HepG2 (cell line): ENCODE data around the gene IRF6. TPM values are rescaled to one million over a fixed set of nuclear protein-coding genes. Genes with fewer than 3 reads are reported as not detected.

Source experiments
- ATAC-seq: fragments of 200-7000 bp; cut with Tn5 transposase; 3 replicates; pipeline ENCODE4 v1.9.1; 2020; ENCODE audit warnings: mild to moderate bottlenecking, moderate library complexity
- BruUV-seq: library from RNA; stranded (reverse); fragments of 400-500 nt; replicated peaks from 2 replicates; lab custom pipeline; 2021; lab: Mats Ljungman, UMichigan
- CTCF ChIA-PET: fragments of 300-600 bp; formaldehyde crosslinking; extraction: SDS; loops from one replicate; lab custom pipeline; 2021; ENCODE audit warnings: low total read pairs, inconsistent platforms, low intra/inter-chr PET ratio; lab: Yijun Ruan, JAX
- POLR2A ChIA-PET: fragments of 350-600 bp; sonication (Branson Sonifier 250); formaldehyde crosslinking; loops from one replicate; lab custom pipeline; 2020; ENCODE audit warnings: antibody characterized with exemption, inconsistent platforms; lab: Yijun Ruan, JAX
- DNase-seq: peaks from one replicate; pipeline ENCODE4 v3.0.0-alpha.2; 2015; ENCODE audit warnings: low spot score
- FAIRE-seq: peaks from 3 replicates; lab custom pipeline; 2011; peaks lifted over from hg19 to GRCh38; lab: Jason Lieb, UNC
- H2AFZ ChIP-seq: one replicate; pipeline ENCODE4 v1.6.1; 2011; ENCODE audit warnings: low read length, inconsistent platforms
- H3K27ac ChIP-seq: fragments of 300-600 bp; 3 replicates; pipeline ENCODE4 v1.8.0; 2011; ENCODE audit warnings: mixed run types, mild to moderate bottlenecking, mixed read lengths, low read length, inconsistent platforms; ENCODE audit not compliant: insufficient read depth; ENCODE audit errors: extremely low read length
- H3K27me3 ChIP-seq, 2 experiments: fragments of 200-600 bp in 1 of 2; 2 replicates in 1 of 2; 3 replicates in 1 of 2; pipeline versions ENCODE4 v1.6.0 to v1.8.0; 2011; ENCODE audit warnings: low read length in 2 of 2, mild to moderate bottlenecking in 2 of 2, moderate library complexity in 2 of 2, inconsistent platforms in 1 of 2; ENCODE audit not compliant: insufficient read depth in 2 of 2, control insufficient read depth in 1 of 2
- H3K36me3 ChIP-seq, 2 experiments: fragments of 200-600 bp in 1 of 2; replicated peaks in 1 of 2; 2 replicates in 1 of 2; 3 replicates in 1 of 2; pipeline versions ENCODE4 v1.5.1 to v1.8.0; 2011; ENCODE audit warnings: low read length in 2 of 2, inconsistent platforms in 1 of 2; ENCODE audit not compliant: insufficient read depth in 2 of 2, control insufficient read depth in 1 of 2
- H3K4me1 ChIP-seq: 2 replicates; pipeline ENCODE4 v1.5.1; 2012; ENCODE audit warnings: low read length, inconsistent platforms; ENCODE audit not compliant: insufficient read depth
- H3K4me2 ChIP-seq: 2 replicates; pipeline ENCODE4 v1.6.0; 2011; ENCODE audit warnings: low read depth, low read length, inconsistent platforms
- H3K4me3 ChIP-seq, 3 experiments: fragments of 200-600 bp in 1 of 3; sonication (generic), shearing (Covaris generic) in 1 of 3; replicated peaks in 1 of 3; 2 replicates each; pipeline ENCODE4 v1.5.1; 2011 to 2016; ENCODE audit warnings: low read length in 3 of 3, inconsistent platforms in 2 of 3, low read depth in 2 of 3, mild to moderate bottlenecking in 2 of 3, control low read depth in 1 of 3, mixed read lengths in 1 of 3; ENCODE audit not compliant: insufficient read depth in 1 of 3
- H3K79me2 ChIP-seq: one replicate; pipeline ENCODE4 v1.6.1; 2011; ENCODE audit warnings: low read length, inconsistent platforms; ENCODE audit not compliant: insufficient read depth
- H3K9ac ChIP-seq: 2 replicates; pipeline ENCODE4 v1.6.0; 2011; ENCODE audit warnings: mild to moderate bottlenecking, low read depth, low read length, inconsistent platforms; ENCODE audit not compliant: insufficient read depth
- H3K9me3 ChIP-seq: 2 replicates; pipeline ENCODE4 v1.5.1; 2012; ENCODE audit warnings: mild to moderate bottlenecking, low read length
- H4K20me1 ChIP-seq: 2 replicates; pipeline ENCODE4 v1.6.0; 2011; ENCODE audit warnings: inconsistent platforms, mild to moderate bottlenecking, low read length, moderate library complexity; ENCODE audit not compliant: insufficient read depth
- BHLHE40 ChIP-seq: IDR thresholded peaks from 2 replicates; pipeline ENCODE4 v1.6.1; 2011; ENCODE audit warnings: low read length, improper control_type of control experiment
- CEBPB ChIP-seq: IDR thresholded peaks from 2 replicates; pipeline ENCODE4 v1.6.1; 2011; ENCODE audit warnings: low read depth, low read length, improper control_type of control experiment, borderline replicate concordance
- FOSL2 ChIP-seq: sonication (generic); formaldehyde crosslinking; IDR thresholded peaks from 2 replicates; pipeline ENCODE4 v1.4.0; 2020; ENCODE audit warnings: missing genetic modification reagents
- FOXA1 ChIP-seq, 2 experiments: fragments of 450-650 bp in 1 of 2; sonication (generic) in 1 of 2; formaldehyde crosslinking in 1 of 2; IDR thresholded peaks; 2 replicates each; pipeline versions ENCODE4 v1.4.0 to v1.6.1; 2016 to 2020; ENCODE audit warnings: missing genetic modification reagents in 1 of 2
- FOXK1 ChIP-seq: sonication (generic); formaldehyde crosslinking; IDR thresholded peaks from 2 replicates; pipeline ENCODE4 v1.4.0; 2020; ENCODE audit warnings: low read depth, missing genetic modification reagents, borderline replicate concordance
- HNF4A ChIP-seq: sonication (generic); formaldehyde crosslinking; IDR thresholded peaks from 2 replicates; pipeline ENCODE4 v1.4.0; 2020; ENCODE audit warnings: missing genetic modification reagents
- HNF4G ChIP-seq, 2 experiments: sonication (generic) in 1 of 2; formaldehyde crosslinking in 1 of 2; IDR thresholded peaks; 2 replicates each; pipeline versions ENCODE4 v1.4.0 to v1.6.1; 2011 to 2020; ENCODE audit warnings: borderline replicate concordance in 2 of 2, low read depth in 2 of 2, mild to moderate bottlenecking in 2 of 2, low read length in 1 of 2, missing genetic modification reagents in 1 of 2, moderate library complexity in 1 of 2
- KDM6A ChIP-seq: IDR thresholded peaks from 2 replicates; pipeline ENCODE4 v1.6.1; 2016; ENCODE audit warnings: low read depth
- RAD21 ChIP-seq: fragments of 450-650 bp; formaldehyde crosslinking; IDR thresholded peaks from 2 replicates; pipeline ENCODE4 v1.5.0; 2020; ENCODE audit warnings: mild to moderate bottlenecking
- SAP130 ChIP-seq: IDR thresholded peaks from 2 replicates; pipeline ENCODE4 v1.6.1; 2016; ENCODE audit warnings: low read depth
- SOX6 ChIP-seq, 2 experiments: fragments of 450-650 bp in 1 of 2; sonication (generic) in 1 of 2; formaldehyde crosslinking in 1 of 2; IDR thresholded peaks; 2 replicates each; pipeline versions ENCODE4 v1.4.0 to v1.6.1; 2017 to 2020; ENCODE audit warnings: antibody characterized with exemption in 1 of 2, mild to moderate bottlenecking in 1 of 2, missing genetic modification reagents in 1 of 2
- TFE3 ChIP-seq: IDR thresholded peaks from 2 replicates; pipeline ENCODE4 v1.6.1; 2016
- ZIK1 ChIP-seq: sonication (generic); formaldehyde crosslinking; IDR thresholded peaks from 2 replicates; pipeline ENCODE4 v1.5.0; 2020; ENCODE audit warnings: mild to moderate bottlenecking, low read depth, missing genetic modification reagents, borderline replicate concordance
- ZNF329 ChIP-seq: sonication (generic); formaldehyde crosslinking; IDR thresholded peaks from 2 replicates; pipeline ENCODE4 v1.9.0; 2021; ENCODE audit warnings: low read depth, mild to moderate bottlenecking, missing genetic modification reagents
- ZNF737 ChIP-seq: sonication (generic); formaldehyde crosslinking; IDR thresholded peaks from 2 replicates; pipeline ENCODE4 v1.5.0; 2020; ENCODE audit warnings: missing genetic modification reagents, mild to moderate bottlenecking, borderline replicate concordance
- WGBS: methylation state at CpG from one replicate; pipeline ENCODE4 v1.1.6; 2017; ENCODE audit warnings: low lambda C conversion rate; 5-methylcytosine and 5-hydroxymethylcytosine counted together
- in situ Hi-C: cut with HindIII; loops from 2 replicates; pipeline ENCODE4 v1.10.0; 2017; ENCODE audit warnings: low pct_unique_long_range_greater_than_20kb; ENCODE audit not compliant: extremely low pct_ligation_motif_present
- intact Hi-C: fragments of 100-400 bp; cut with micrococcal nuclease; formaldehyde crosslinking; loops from one replicate; pipeline ENCODE4 v1.10.0; 2022; ENCODE audit not compliant: unreplicated experiment
- polyA plus RNA-seq, 8 experiments: library from polyadenylated mRNA; depleted of rRNA in 3 of 8; stranded (reverse) in 7 of 8; unstranded in 1 of 8; fragments of >200 nt; fragmentation: Illumina TruSeq in 4 of 8; extraction: Trizol in 4 of 8; gene quantifications; 2 replicates each; pipeline versions ENCODE4 v1.2.1 to v1.2.3, GENCODE V29; 2011 to 2016; ENCODE audit warnings: low read depth in 4 of 8, missing spikeins in 1 of 8, mixed read lengths in 1 of 8; ENCODE audit not compliant: insufficient read depth in 1 of 8
- total RNA-seq, 5 experiments: library from RNA; depleted of rRNA; stranded (reverse); fragments of >200 nt; fragmentation: Illumina TruSeq; extraction: Trizol; gene quantifications; 2 replicates each; pipeline ENCODE4 v1.2.3, GENCODE V29; 2016; ENCODE audit warnings: low read depth in 1 of 5

Gene IRF6
- total and polyA plus RNA-seq, 2 of the 13 experiments (the other 11 are each of a cell fraction or from before 2014, with no cell fraction given) = 0.02 TPM; not detected in 1

DNA sequence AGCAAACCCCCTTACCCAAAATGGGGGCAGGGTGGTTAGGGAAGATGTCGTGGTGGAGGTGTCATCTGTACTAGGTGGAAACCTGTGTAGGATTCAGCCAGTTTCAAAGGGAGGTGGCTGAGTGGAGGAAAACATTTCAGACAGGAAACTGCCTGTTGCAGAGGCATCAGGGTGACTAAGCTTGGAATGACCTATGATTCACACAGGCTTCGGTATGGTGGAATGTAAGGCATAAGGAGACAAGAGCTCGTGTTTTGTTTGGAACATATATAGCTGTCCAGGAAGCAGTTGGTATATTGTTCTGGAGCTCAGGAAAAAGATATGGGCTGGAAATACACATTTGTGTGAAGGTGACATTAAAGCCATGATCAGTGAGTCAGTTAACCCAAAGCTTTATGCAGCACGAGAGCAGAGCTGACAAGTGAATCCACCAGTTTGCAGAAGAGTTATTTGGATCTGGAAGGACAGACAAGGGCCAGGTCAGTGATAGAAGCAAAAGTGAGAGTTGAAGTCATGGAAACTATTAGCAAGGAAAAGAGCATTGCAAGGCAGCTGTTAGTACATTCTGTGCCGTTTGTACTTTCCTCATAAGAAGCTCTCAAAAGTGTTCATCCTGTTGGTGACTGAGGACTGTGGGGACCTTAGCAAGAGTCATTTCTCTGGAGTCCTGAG is 34.1 kb upstream of the IRF6 start:
- FAIRE-seq (no peak), DNase-seq (peak; percentile 45), ATAC-seq (peak; percentile 62; the same call in 2 of the 3 replicates)
- 0 out of 2 replicates have a peak, but pooled peaks have one; percentile 20 for TF ChIP-seq SAP130
- TF ChIP-seq FOXA1 (IDR thresholded peaks at IDR 0.05) = no peak
- no peak for TF ChIP-seq FOXA1 (CRISPR knock-in tag; IDR thresholded peaks at IDR 0.05)
- peak; percentile 45; the same call in 1 of the 2 replicates for TF ChIP-seq FOSL2 (CRISPR knock-in tag)
- no peak overlapping the region for H3K9ac ChIP-seq
- in situ Hi-C loops = no loop called here
- H3K4me3 ChIP-seq = no peak overlapping the region
- no peak overlapping the region for H3K4me2 ChIP-seq
- H3K27ac ChIP-seq = no peak overlapping the region
- H3K9me3 ChIP-seq = no peaks in the 10 kb centered on the region
- H4K20me1 ChIP-seq = no peaks in the 10 kb centered on the region
- CTCF ChIA-PET = no interaction called here
- peaks cover 33 to 86% of the 10 kb centered on the region in 2 experiments for H3K36me3 ChIP-seq
- H2AFZ ChIP-seq = no peak overlapping the region
- 85% methylated on average over 5 of the region's 5 CpGs for WGBS
- BruUV-seq = no TSS peak
- POLR2A ChIA-PET = interaction anchor here (1.7 kb wide), 2 partner anchors 12 to 15 kb away, joined by 3 to 4 read pairs; partner anchors contain the start of gene UTP25
- H3K4me1 ChIP-seq = no peaks in the 10 kb centered on the region
- H3K79me2 ChIP-seq = no peaks in the 10 kb centered on the region
- H3K27me3 ChIP-seq = no peaks in the 10 kb centered on the region
- intact Hi-C loops = no loop called here

- ChIA-PET CTCF (no interaction called here), POLR2A (interaction anchor here (1.0 to 1.7 kb wide), 2 partner anchors 11 to 17 kb away, joined by 3 read pairs; partner anchors contain the start of gene UTP25)
- Histone ChIP-seq H2AFZ (no peak overlapping the region), H3K27me3 (no peaks in the 10 kb centered on the region), H3K36me3 (peaks cover 33 to 90% of the 10 kb centered on the region in 2 experiments), H3K27ac (no peak overlapping the region), H3K79me2 (no peaks in the 10 kb centered on the region), H4K20me1 (no peaks in the 10 kb centered on the region), H3K4me1 (no peaks in the 10 kb centered on the region), H3K4me2 (no peak overlapping the region), H3K9ac (no peak overlapping the region), H3K9me3 (no peaks in the 10 kb centered on the region), H3K4me3 (no peak overlapping the region)
- ATAC-seq (peak; percentile 39; the same call in 2 of the 3 replicates), DNase-seq (peak; percentile 38), FAIRE-seq (no peak)
- in situ Hi-C loops (no loop called here), intact Hi-C loops (no loop called here)
- BruUV-seq = no TSS peak
- 87% methylated on average over 6 of the region's 6 CpGs for WGBS
- TF ChIP-seq CEBPB (peak; percentile 38; the same call in 1 of the 2 replicates), FOXK1 (no peak), BHLHE40 (peak; percentile 56; the same call in 1 of the 2 replicates), HNF4A (CRISPR knock-in tag) (peak; percentile 60), TFE3 (CRISPR knock-in tag) (0 out of 2 replicates have a peak, but pooled peaks have one; percentile 37), HNF4G (IDR thresholded peaks at IDR 0.05; ENCODE audit: borderline replicate concordance, low read depth, low read length) (peak; percentile 29; the same call in 1 of the 2 replicates), HNF4G (CRISPR knock-in tag; IDR thresholded peaks at IDR 0.05; ENCODE audit: borderline replicate concordance, low read depth) (no peak), ZNF737 (CRISPR knock-in tag) (no peak), KDM6A (no peak), SOX6 (IDR thresholded peaks at IDR 0.05) (no peak), SOX6 (CRISPR knock-in tag; IDR thresholded peaks at IDR 0.05) (no peak), ZNF329 (CRISPR knock-in tag) (no peak), ZIK1 (CRISPR knock-in tag) (no peak), SAP130 (no peak), RAD21 (no peak)
Observed at GRCh38 chr1:209838537-209838936, 32.6 kb upstream of the IRF6 start.
